ENCODE measurements around the gene TCERG1L. TPM values are rescaled to one million over a fixed set of nuclear protein-coding genes. Genes with fewer than 3 reads are reported as not detected.

TCERG1L gene
- polyA plus RNA-seq, 3 donors: not detected

- Histone ChIP-seq H3K9ac (ENCODE audit: insufficient read depth, low read length, poor library complexity, severe bottlenecking) (no peak overlapping the region), H4K20me1 (ENCODE audit: insufficient read depth, low read length) (no peaks in the 10 kb centered on the region), H2AFZ (ENCODE audit: insufficient read depth, low read depth, low read length, poor library complexity, severe bottlenecking) (no peak overlapping the region), H3K27ac (ENCODE audit: low read depth in 1 of 2, low read length in 2 of 2) (no peak overlapping the region), H3K79me2 (ENCODE audit: insufficient read depth, low read length) (no peaks in the 10 kb centered on the region), H3K27me3 (ENCODE audit: control insufficient read depth in 2 of 2, insufficient read depth in 2 of 2, low read length in 2 of 2) (no peaks in the 10 kb centered on the region), H3K9me3 (replicated peaks in 1 of 2; ENCODE audit: control insufficient read depth in 1 of 2, insufficient read depth in 1 of 2, low read length in 2 of 2) (peaks cover 0 to 12% of the 10 kb centered on the region in 2 donors), H3K4me1 (ENCODE audit: control insufficient read depth in 1 of 2, insufficient read depth in 2 of 2, low read length in 2 of 2) (no peaks in the 10 kb centered on the region), H3K36me3 (replicated peaks in 1 of 2; ENCODE audit: control insufficient read depth in 1 of 2, insufficient read depth in 2 of 2, low read length in 2 of 2) (no peaks in the 10 kb centered on the region), H3K4me2 (replicated peaks; ENCODE audit: extremely low read depth, low read length, poor library complexity, severe bottlenecking) (no peak overlapping the region), H3K4me3 (replicated peaks in 1 of 3; ENCODE audit: low read depth in 2 of 3, low read length in 3 of 3) (no peak overlapping the region)
- H3K4me3 Mint-ChIP-seq: no peak overlapping the region
- H3K36me3 Mint-ChIP-seq: no peaks in the 10 kb centered on the region
- H3K9me3 Mint-ChIP-seq: peaks cover 0 to 12% (median 3%) of the 10 kb centered on the region in 7 donors
- intact Hi-C loops (cut with micrococcal nuclease): no loop called here
- H3K27me3 Mint-ChIP-seq (ENCODE audit: low read depth in 3 of 3): peaks cover 0 to 4% (median 2%) of the 10 kb centered on the region in 3 donors
- TF ChIP-seq, protein P1, sequence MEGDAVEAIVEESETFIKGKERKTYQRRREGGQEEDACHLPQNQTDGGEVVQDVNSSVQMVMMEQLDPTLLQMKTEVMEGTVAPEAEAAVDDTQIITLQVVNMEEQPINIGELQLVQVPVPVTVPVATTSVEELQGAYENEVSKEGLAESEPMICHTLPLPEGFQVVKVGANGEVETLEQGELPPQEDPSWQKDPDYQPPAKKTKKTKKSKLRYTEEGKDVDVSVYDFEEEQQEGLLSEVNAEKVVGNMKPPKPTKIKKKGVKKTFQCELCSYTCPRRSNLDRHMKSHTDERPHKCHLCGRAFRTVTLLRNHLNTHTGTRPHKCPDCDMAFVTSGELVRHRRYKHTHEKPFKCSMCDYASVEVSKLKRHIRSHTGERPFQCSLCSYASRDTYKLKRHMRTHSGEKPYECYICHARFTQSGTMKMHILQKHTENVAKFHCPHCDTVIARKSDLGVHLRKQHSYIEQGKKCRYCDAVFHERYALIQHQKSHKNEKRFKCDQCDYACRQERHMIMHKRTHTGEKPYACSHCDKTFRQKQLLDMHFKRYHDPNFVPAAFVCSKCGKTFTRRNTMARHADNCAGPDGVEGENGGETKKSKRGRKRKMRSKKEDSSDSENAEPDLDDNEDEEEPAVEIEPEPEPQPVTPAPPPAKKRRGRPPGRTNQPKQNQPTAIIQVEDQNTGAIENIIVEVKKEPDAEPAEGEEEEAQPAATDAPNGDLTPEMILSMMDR (IDR thresholded peaks at IDR 0.05): no peak
- DNase-seq: no peak
- H3K4me1 Mint-ChIP-seq: no peaks in the 10 kb centered on the region
- H3K27ac Mint-ChIP-seq: no peak overlapping the region
- 79% methylated on average over 12 of the region's 18 CpGs for WGBS (ENCODE audit: insufficient coverage)
These were observed 84.9 kb downstream of the TCERG1L start for GRCh38 chr10:131226446-131227162.

DNA sequence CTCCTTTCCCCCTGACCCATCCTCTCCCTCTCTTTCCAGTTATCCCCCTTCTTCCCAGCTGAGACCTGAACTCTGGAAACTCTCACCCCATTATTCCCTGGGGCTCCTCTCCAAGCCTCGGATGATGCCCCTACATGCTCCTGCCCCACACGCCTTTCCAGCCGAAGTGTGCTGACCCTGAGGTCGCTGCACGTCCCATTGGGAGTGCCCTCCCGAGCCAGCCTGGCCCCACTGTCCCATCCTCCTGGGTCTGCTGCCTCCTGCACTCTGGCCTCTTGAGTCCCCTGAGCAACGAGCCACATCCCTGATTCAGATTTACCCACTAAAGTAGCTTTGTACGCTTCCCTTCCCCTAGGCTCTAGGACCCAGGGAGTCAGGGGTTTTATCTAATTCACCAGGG, 87.4 kb downstream of the TCERG1L start:
- Histone ChIP-seq H3K4me2 (replicated peaks; ENCODE audit: extremely low read depth, low read length, poor library complexity, severe bottlenecking) (no peak overlapping the region), H2AFZ (ENCODE audit: insufficient read depth, low read depth, low read length, poor library complexity, severe bottlenecking) (no peak overlapping the region), H3K4me3 (replicated peaks in 1 of 3; ENCODE audit: low read depth in 2 of 3, low read length in 3 of 3) (no peak overlapping the region), H3K27ac (ENCODE audit: low read depth in 1 of 2, low read length in 2 of 2) (no peak overlapping the region), H3K4me1 (ENCODE audit: control insufficient read depth in 1 of 2, insufficient read depth in 2 of 2, low read length in 2 of 2) (no peaks in the 10 kb centered on the region), H3K27me3 (ENCODE audit: control insufficient read depth in 2 of 2, insufficient read depth in 2 of 2, low read length in 2 of 2) (no peaks in the 10 kb centered on the region), H3K9me3 (replicated peaks in 1 of 2; ENCODE audit: control insufficient read depth in 1 of 2, insufficient read depth in 1 of 2, low read length in 2 of 2) (no peaks in the 10 kb centered on the region), H3K79me2 (ENCODE audit: insufficient read depth, low read length) (no peaks in the 10 kb centered on the region), H3K9ac (ENCODE audit: insufficient read depth, low read length, poor library complexity, severe bottlenecking) (no peak overlapping the region), H3K36me3 (replicated peaks in 1 of 2; ENCODE audit: control insufficient read depth in 1 of 2, insufficient read depth in 2 of 2, low read length in 2 of 2) (no peaks in the 10 kb centered on the region), H4K20me1 (ENCODE audit: insufficient read depth, low read length) (no peaks in the 10 kb centered on the region)
- WGBS (ENCODE audit: insufficient coverage): 92% methylated on average over 7 of the region's 8 CpGs
- Mint-ChIP-seq H3K36me3 (no peaks in the 10 kb centered on the region), H3K27ac (no peak overlapping the region), H3K4me1 (no peaks in the 10 kb centered on the region), H3K4me3 (no peak overlapping the region), H3K9me3 (peaks cover 0 to 7% (median 2%) of the 10 kb centered on the region in 7 donors), H3K27me3 (ENCODE audit: low read depth in 3 of 3) (peaks cover 0 to 6% (median 0%) of the 10 kb centered on the region in 3 donors)
- DNase-seq: no peak
- TF ChIP-seq, protein P1 (IDR thresholded peaks at IDR 0.05): no peak
- intact Hi-C loops (cut with micrococcal nuclease): no loop called here
